GM12878 (cell line): ENCODE data around the gene NTPCR.

Experiments
- CHD1 ChIP-seq: IDR thresholded peaks from 2 replicates; pipeline ENCODE4 v1.6.1; 2012; ENCODE audit warnings: low read depth, low read length, improper control_type of control experiment
- PAX8 ChIP-seq: fragments of 450-650 bp; IDR thresholded peaks from 2 replicates; pipeline ENCODE4 v1.6.1; 2017; ENCODE audit warnings: mild to moderate bottlenecking, moderate library complexity
- TF ChIP-seq, protein P1 (sequence below), 3 experiments: IDR thresholded peaks in 2 of 3; conservative IDR thresholded peaks in 1 of 3; 2 replicates each; pipeline ENCODE4 v1.5.1; 2011; ENCODE audit warnings: low read depth in 3 of 3, low read length in 3 of 3, mild to moderate bottlenecking in 3 of 3, control low read depth in 2 of 3, moderate library complexity in 2 of 3, inconsistent platforms in 1 of 3, mixed read lengths in 1 of 3; ENCODE audit not compliant: control insufficient read depth in 2 of 3, insufficient read depth in 1 of 3; ENCODE audit errors: extremely low read depth in 1 of 3

DNA sequence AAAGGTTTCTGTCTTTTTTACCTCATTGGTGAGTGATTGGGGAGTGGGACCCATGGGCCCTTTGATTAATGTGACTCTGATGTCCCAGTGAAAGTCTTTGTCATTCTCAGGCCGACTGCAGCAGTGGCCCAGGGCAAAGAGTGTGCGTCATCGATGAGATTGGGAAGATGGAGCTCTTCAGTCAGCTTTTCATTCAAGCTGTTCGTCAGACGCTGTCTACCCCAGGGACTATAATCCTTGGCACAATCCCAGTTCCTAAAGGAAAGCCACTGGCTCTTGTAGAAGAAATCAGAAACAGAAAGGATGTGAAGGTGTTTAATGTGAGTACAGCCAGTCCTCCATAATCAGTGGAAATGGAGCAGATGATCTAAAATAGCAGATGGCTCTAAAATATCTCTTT is 19.4 kb downstream of the NTPCR start:
- TF ChIP-seq PAX8 = no peak
- TF ChIP-seq, protein P1, sequence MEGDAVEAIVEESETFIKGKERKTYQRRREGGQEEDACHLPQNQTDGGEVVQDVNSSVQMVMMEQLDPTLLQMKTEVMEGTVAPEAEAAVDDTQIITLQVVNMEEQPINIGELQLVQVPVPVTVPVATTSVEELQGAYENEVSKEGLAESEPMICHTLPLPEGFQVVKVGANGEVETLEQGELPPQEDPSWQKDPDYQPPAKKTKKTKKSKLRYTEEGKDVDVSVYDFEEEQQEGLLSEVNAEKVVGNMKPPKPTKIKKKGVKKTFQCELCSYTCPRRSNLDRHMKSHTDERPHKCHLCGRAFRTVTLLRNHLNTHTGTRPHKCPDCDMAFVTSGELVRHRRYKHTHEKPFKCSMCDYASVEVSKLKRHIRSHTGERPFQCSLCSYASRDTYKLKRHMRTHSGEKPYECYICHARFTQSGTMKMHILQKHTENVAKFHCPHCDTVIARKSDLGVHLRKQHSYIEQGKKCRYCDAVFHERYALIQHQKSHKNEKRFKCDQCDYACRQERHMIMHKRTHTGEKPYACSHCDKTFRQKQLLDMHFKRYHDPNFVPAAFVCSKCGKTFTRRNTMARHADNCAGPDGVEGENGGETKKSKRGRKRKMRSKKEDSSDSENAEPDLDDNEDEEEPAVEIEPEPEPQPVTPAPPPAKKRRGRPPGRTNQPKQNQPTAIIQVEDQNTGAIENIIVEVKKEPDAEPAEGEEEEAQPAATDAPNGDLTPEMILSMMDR (IDR thresholded peaks at IDR 0.05 in 2 of 3, conservative IDR thresholded peaks at IDR 0.05 in 1 of 3; ENCODE audit: control insufficient read depth in 2 of 3, extremely low read depth in 1 of 3, insufficient read depth in 1 of 3, low read depth in 3 of 3, low read length in 3 of 3) = no peak
- no peak for TF ChIP-seq CHD1
